Hepatocyte (in vitro differentiated cells): ENCODE data around the gene GRIA1. TPM values are rescaled to one million over a fixed set of nuclear protein-coding genes. Genes with fewer than 3 reads are reported as not detected.

ENCODE experiments used
- DNase-seq: peaks from one replicate; pipeline ENCODE4 v3.0.0-alpha.2; 2016; ENCODE audit warnings: low spot score
- H2AFZ ChIP-seq: fragments of 200-600 bp; sonication (generic); 2 replicates; pipeline ENCODE4 v1.6.0; 2016; ENCODE audit warnings: antibody characterized with exemption, mild to moderate bottlenecking
- H3K27ac ChIP-seq: fragments of 200-600 bp; sonication (generic); 2 replicates; pipeline ENCODE4 v1.5.1; 2016; ENCODE audit warnings: mild to moderate bottlenecking
- H3K27me3 ChIP-seq: fragments of 200-600 bp; sonication (generic); 2 replicates; pipeline ENCODE4 v1.6.1; 2016
- H3K36me3 ChIP-seq: fragments of 200-600 bp; sonication (generic); replicated peaks from 2 replicates; pipeline ENCODE4 v1.5.1; 2016; ENCODE audit warnings: low read depth; ENCODE audit not compliant: insufficient read depth
- H3K4me1 ChIP-seq: fragments of 200-600 bp; sonication (generic); 2 replicates; pipeline ENCODE4 v1.5.1; 2016; ENCODE audit warnings: mild to moderate bottlenecking, moderate library complexity; ENCODE audit not compliant: insufficient read depth
- H3K4me2 ChIP-seq: fragments of 200-600 bp; sonication (generic); 2 replicates; pipeline ENCODE4 v1.6.0; 2016
- H3K4me3 ChIP-seq: fragments of 200-600 bp; sonication (generic); 2 replicates; pipeline ENCODE4 v1.5.1; 2016; ENCODE audit warnings: mild to moderate bottlenecking
- H3K79me2 ChIP-seq: fragments of 200-600 bp; sonication (generic); 2 replicates; pipeline ENCODE4 v1.6.0; 2017; ENCODE audit warnings: mild to moderate bottlenecking
- H3K9me2 ChIP-seq: fragments of 200-600 bp; sonication (generic); replicated peaks from 2 replicates; pipeline ENCODE4 v1.6.0; 2017; ENCODE audit warnings: mild to moderate bottlenecking; ENCODE audit not compliant: insufficient read depth
- H3K9me3 ChIP-seq: fragments of 200-600 bp; sonication (generic); 2 replicates; pipeline ENCODE4 v1.5.1; 2016; ENCODE audit warnings: low read depth, mild to moderate bottlenecking
- H4K20me1 ChIP-seq: fragments of 200-600 bp; sonication (generic); 2 replicates; pipeline ENCODE4 v1.6.0; 2016; ENCODE audit warnings: mild to moderate bottlenecking; ENCODE audit not compliant: insufficient read depth, poor library complexity, severe bottlenecking
- EZH2 ChIP-seq: fragments of 200-600 bp; sonication (generic); IDR thresholded peaks from 2 replicates; pipeline ENCODE4 v1.6.1; 2016; ENCODE audit warnings: antibody characterized with exemption, mild to moderate bottlenecking, borderline replicate concordance
- EZH2phosphoT487 ChIP-seq: fragments of 200-600 bp; sonication (generic); IDR thresholded peaks from one replicate; pipeline ENCODE4 v1.6.1; 2018; ENCODE audit warnings: antibody characterized with exemption, mild to moderate bottlenecking, low read depth, moderate library complexity; ENCODE audit not compliant: unreplicated experiment, severe bottlenecking
- WGBS: methylation state at CpG from one replicate; pipeline ENCODE4 v1.1.6; 2016; ENCODE audit warnings: low lambda C conversion rate; ENCODE audit errors: missing lambda C conversion rate; 5-methylcytosine and 5-hydroxymethylcytosine counted together
- polyA plus RNA-seq: library from polyadenylated mRNA; unstranded; fragments of >200 nt; fragmentation: Nextera tagmentation; extraction: Ambion mirVana; gene quantifications from 2 replicates; pipeline ENCODE4 v1.2.1, GENCODE V29; 2016
- total RNA-seq: library from RNA; depleted of rRNA; stranded (reverse); fragments of >200 nt; gene quantifications from 2 replicates; pipeline ENCODE4 v1.2.3, GENCODE V29; 2014
- TF ChIP-seq, protein P1 (sequence below): fragments of 200-600 bp; sonication (generic); IDR thresholded peaks from 2 replicates; pipeline ENCODE4 v1.5.1; 2016; ENCODE audit warnings: antibody characterized with exemption, mild to moderate bottlenecking; ENCODE audit not compliant: poor library complexity

The GRIA1 gene
- total and polyA plus RNA-seq, 2 experiments from 2014 or later, result 0.29 to 0.50 TPM

DNA sequence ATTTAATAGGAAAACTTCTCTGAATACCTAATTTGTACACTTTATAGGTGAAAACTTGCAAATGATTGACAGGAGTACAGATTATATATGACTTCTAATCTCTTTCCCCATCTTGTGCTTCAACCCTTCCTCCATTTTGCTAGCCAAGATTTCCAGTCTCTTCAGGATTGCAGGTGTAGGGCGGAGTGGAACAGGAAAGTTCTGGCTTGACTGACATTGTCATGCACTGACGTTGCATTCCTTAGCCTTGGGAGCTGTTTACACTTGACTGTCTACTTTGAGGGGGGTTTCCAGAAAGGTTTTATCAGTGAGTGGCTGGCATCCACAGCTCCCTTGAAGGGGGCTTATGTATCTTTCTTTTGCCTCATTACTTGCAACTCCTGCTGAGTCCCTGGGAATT, 34.1 kb upstream of the GRIA1 start:
- no peak for DNase-seq
- Histone ChIP-seq H3K4me3 (no peak overlapping the region), H3K79me2 (no peaks in the 10 kb centered on the region), H3K36me3 (no peaks in the 10 kb centered on the region), H3K9me2 (no peaks in the 10 kb centered on the region), H2AFZ (no peak overlapping the region), H3K4me1 (no peaks in the 10 kb centered on the region), H3K4me2 (no peak overlapping the region), H3K27me3 (no peaks in the 10 kb centered on the region), H3K27ac (no peak overlapping the region), H3K9me3 (no peaks in the 10 kb centered on the region), H4K20me1 (no peaks in the 10 kb centered on the region)
- no peak for TF ChIP-seq EZH2phosphoT487
- TF ChIP-seq EZH2, result no peak
- TF ChIP-seq, protein P1, sequence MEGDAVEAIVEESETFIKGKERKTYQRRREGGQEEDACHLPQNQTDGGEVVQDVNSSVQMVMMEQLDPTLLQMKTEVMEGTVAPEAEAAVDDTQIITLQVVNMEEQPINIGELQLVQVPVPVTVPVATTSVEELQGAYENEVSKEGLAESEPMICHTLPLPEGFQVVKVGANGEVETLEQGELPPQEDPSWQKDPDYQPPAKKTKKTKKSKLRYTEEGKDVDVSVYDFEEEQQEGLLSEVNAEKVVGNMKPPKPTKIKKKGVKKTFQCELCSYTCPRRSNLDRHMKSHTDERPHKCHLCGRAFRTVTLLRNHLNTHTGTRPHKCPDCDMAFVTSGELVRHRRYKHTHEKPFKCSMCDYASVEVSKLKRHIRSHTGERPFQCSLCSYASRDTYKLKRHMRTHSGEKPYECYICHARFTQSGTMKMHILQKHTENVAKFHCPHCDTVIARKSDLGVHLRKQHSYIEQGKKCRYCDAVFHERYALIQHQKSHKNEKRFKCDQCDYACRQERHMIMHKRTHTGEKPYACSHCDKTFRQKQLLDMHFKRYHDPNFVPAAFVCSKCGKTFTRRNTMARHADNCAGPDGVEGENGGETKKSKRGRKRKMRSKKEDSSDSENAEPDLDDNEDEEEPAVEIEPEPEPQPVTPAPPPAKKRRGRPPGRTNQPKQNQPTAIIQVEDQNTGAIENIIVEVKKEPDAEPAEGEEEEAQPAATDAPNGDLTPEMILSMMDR, result no peak
- WGBS, result 49% methylated on average over 2 of the region's 2 CpGs

DNA sequence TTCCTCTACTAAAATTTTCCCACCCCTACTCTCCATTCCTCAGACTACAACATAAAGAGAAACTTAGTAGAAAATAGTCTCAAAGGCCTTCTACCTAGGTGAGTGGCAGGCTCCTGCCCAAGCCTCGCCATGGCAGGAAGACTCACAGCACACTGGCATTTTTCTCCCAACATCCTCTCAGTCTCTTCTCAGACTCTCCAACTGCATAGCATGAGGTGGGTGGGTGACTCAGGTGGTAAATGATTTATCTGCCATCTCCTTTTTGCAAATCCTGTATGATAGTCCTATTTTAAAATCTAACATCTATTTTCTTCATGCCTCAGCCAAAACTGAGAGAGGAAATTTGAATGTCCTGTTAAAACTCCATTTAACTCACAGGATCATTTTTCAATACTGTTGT, 33.5 kb upstream of the GRIA1 start:
- Histone ChIP-seq H3K4me1 (no peaks in the 10 kb centered on the region), H3K9me2 (no peaks in the 10 kb centered on the region), H3K9me3 (no peaks in the 10 kb centered on the region), H3K79me2 (no peaks in the 10 kb centered on the region), H3K36me3 (no peaks in the 10 kb centered on the region), H2AFZ (no peak overlapping the region), H3K4me3 (no peak overlapping the region), H3K4me2 (no peak overlapping the region), H3K27me3 (no peaks in the 10 kb centered on the region), H4K20me1 (no peaks in the 10 kb centered on the region), H3K27ac (no peak overlapping the region)
- no peak for DNase-seq
- WGBS, result 94% methylated on average over 1 of the region's 1 CpG
- no peak for TF ChIP-seq EZH2phosphoT487
- TF ChIP-seq, protein P1, result no peak
- no peak for TF ChIP-seq EZH2

DNA sequence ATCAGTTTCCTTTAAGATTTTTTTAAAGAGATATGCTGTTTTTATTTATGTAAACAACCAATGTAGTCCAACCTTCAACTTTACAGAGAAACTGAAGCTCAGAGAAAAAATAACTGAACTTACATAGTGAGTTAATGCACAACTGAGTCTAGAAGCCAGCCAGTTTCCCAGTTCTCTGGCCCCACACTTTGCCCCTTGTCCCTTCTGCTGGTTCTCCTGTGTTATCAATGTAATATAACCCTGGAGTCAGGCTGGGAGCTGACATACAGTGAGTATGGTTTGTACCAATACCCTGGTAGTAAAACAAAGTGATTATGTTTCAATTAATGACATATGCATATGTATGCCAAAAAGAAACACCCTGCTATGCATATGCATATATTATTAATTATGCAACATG, 32.2 kb upstream of the GRIA1 start:
- no peak overlapping the region for H3K4me2 ChIP-seq
- H3K9me3 ChIP-seq, result no peaks in the 10 kb centered on the region
- H3K4me1 ChIP-seq, result no peaks in the 10 kb centered on the region
- no peak overlapping the region for H2AFZ ChIP-seq
- H3K79me2 ChIP-seq, result no peaks in the 10 kb centered on the region
- TF ChIP-seq EZH2phosphoT487 (no peak), EZH2 (no peak)
- TF ChIP-seq, protein P1, result no peak
- no peak for DNase-seq
- no peak overlapping the region for H3K27ac ChIP-seq
- H3K9me2 ChIP-seq, result no peaks in the 10 kb centered on the region
- H3K36me3 ChIP-seq, result no peaks in the 10 kb centered on the region
- H3K4me3 ChIP-seq, result no peak overlapping the region
- H4K20me1 ChIP-seq, result no peaks in the 10 kb centered on the region
- H3K27me3 ChIP-seq, result no peaks in the 10 kb centered on the region
